Endodermal cell (in vitro differentiated cells): Measurements from ENCODE around the gene LYZL1. TPM values are rescaled to one million over a fixed set of nuclear protein-coding genes. Genes with fewer than 3 reads are reported as not detected.
A peak's percentile ranks its signal among the peaks of the same experiment; 100 is the strongest.

ENCODE experiments used
- DNase-seq: peaks from one replicate; pipeline ENCODE4 v3.0.0-alpha.2; 2017
- H3K27ac ChIP-seq: 2 replicates; pipeline ENCODE4 v1.5.1; 2013; ENCODE audit warnings: mild to moderate bottlenecking, low read depth, low read length, moderate library complexity
- H3K27me3 ChIP-seq: 2 replicates; pipeline ENCODE4 v1.6.1; 2013; ENCODE audit warnings: mild to moderate bottlenecking, low read length, moderate library complexity; ENCODE audit not compliant: insufficient read depth, control insufficient read depth, poor library complexity, severe bottlenecking
- H3K36me3 ChIP-seq: 2 replicates; pipeline ENCODE4 v1.7.0; 2013; ENCODE audit warnings: mild to moderate bottlenecking, low read length, moderate library complexity; ENCODE audit not compliant: control insufficient read depth, insufficient read depth
- H3K4me1 ChIP-seq: one replicate; pipeline ENCODE4 v1.7.0; 2013; ENCODE audit warnings: low read length; ENCODE audit not compliant: control insufficient read depth, insufficient read depth
- H3K4me3 ChIP-seq: 2 replicates; pipeline ENCODE4 v1.5.1; 2013; ENCODE audit warnings: mild to moderate bottlenecking, low read length, moderate library complexity
- H3K9ac ChIP-seq: 2 replicates; pipeline ENCODE4 v1.6.1; 2013; ENCODE audit warnings: mild to moderate bottlenecking, low read length, moderate library complexity; ENCODE audit not compliant: poor library complexity, severe bottlenecking; ENCODE audit errors: extremely low read depth
- H3K9me3 ChIP-seq: 2 replicates; pipeline ENCODE4 v1.6.1; 2013; ENCODE audit warnings: mild to moderate bottlenecking, low read length, moderate library complexity; ENCODE audit not compliant: control insufficient read depth
- H3K27ac Mint-ChIP-seq: 2 replicates; pipeline ENCODE4 v1.8.0; 2020; ENCODE audit warnings: mixed read lengths
- H3K27me3 Mint-ChIP-seq: 2 replicates; pipeline ENCODE4 v1.8.0; 2021; ENCODE audit warnings: mild to moderate bottlenecking, mixed read lengths; ENCODE audit not compliant: insufficient read depth
- H3K36me3 Mint-ChIP-seq: 2 replicates; pipeline ENCODE4 v1.8.0; 2020; ENCODE audit warnings: low read depth, mixed read lengths
- H3K4me1 Mint-ChIP-seq: 2 replicates; pipeline ENCODE4 v1.8.0; 2020; ENCODE audit warnings: mixed read lengths
- H3K4me3 Mint-ChIP-seq: 2 replicates; pipeline ENCODE4 v1.8.0; 2020; ENCODE audit warnings: mild to moderate bottlenecking, moderate library complexity, mixed read lengths
- H3K9me3 Mint-ChIP-seq: 2 replicates; pipeline ENCODE4 v1.8.0; 2020; ENCODE audit warnings: mild to moderate bottlenecking, mixed read lengths
- CTCF ChIP-seq: fragments of 200-600 bp; sonication (generic); conservative IDR thresholded peaks from 2 replicates; pipeline ENCODE4 v1.5.0; 2021; ENCODE audit warnings: antibody characterized with exemption, mild to moderate bottlenecking
- WGBS, 2 experiments: methylation state at CpG; one replicate each; pipeline versions ENCODE4 v1.1.5 to v1.1.7; 2013; ENCODE audit warnings: missing lambda C conversion rate in 2 of 2, mixed read lengths in 1 of 2; ENCODE audit not compliant: insufficient coverage in 1 of 2, insufficient read length in 1 of 2; 5-methylcytosine and 5-hydroxymethylcytosine counted together
- total RNA-seq, 2 donors: library from RNA; stranded (reverse); fragmentation: NEBNext Ultra II Directional in 1 of 2; extraction: Animal tissue kit (Norgen Biotek cat#: 25700) in 1 of 2; gene quantifications; 2 replicates in 1 of 2; 3 replicates in 1 of 2; pipeline ENCODE4 v1.2.1, GENCODE V29; 2021

LYZL1 gene
- total RNA-seq, 2 donors from 2014 or later, result not detected

DNA sequence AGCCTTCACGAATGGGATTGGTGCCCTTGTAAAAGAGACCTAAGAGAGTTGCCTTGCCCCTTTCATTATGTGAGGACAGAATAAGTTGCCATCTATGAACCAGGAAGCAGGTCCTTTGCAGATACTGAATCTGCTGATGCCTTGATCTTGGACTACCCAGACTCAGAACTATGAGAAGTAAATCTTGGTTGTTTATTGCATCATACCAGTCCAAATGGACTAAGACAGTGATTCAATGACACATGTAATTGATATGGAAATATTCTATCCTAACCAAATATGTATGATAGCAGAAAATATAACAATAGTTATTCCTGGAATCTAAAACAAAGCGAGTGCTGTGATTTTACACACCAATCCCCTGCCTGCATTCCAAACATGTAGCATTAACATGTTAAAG lies 17.0 kb upstream of the LYZL1 start:
- no peak for TF ChIP-seq CTCF
- Mint-ChIP-seq H3K27ac (no peak overlapping the region), H3K4me1 (peaks cover 5% of the 10 kb centered on the region), H3K36me3 (no peaks in the 10 kb centered on the region), H3K27me3 (no peaks in the 10 kb centered on the region), H3K9me3 (peaks cover 16% of the 10 kb centered on the region), H3K4me3 (no peak overlapping the region)
- Histone ChIP-seq H3K9me3 (peaks cover 30% of the 10 kb centered on the region), H3K27me3 (no peaks in the 10 kb centered on the region), H3K4me1 (no peaks in the 10 kb centered on the region), H3K27ac (no peak overlapping the region), H3K9ac (no peak overlapping the region), H3K4me3 (no peak overlapping the region), H3K36me3 (no peaks in the 10 kb centered on the region)
- 67 to 76% methylated on average over 2 of the region's 2 CpGs for WGBS, 2 experiments
- DNase-seq, result no peak

DNA sequence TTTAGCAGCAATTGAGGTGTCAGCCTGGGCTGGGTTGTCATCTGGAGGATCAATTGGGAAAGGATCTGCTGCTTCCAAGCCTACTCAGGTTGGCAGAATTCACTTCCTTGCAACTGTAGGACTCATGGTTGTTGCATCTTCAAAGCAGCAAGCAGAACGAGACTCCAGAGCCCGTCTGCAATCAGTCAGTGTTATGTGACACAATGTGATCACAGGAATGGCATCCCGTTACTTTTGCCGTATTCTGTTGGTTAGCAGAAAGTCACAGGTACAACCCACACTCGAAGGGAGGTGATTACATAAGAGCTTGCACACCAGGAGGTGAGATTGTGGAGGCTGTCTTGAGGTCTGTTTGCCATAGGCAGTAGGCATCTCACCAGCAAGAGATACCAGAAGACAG lies 15.4 kb upstream of the LYZL1 start:
- H3K4me3 ChIP-seq, result peak overlapping the region; percentile 25
- 30 to 40% methylated on average over 5 of the region's 5 CpGs for WGBS, 2 experiments
- Mint-ChIP-seq H3K4me3 (peak overlapping the region; percentile 3), H3K27ac (peak overlapping the region; percentile 81), H3K36me3 (no peaks in the 10 kb centered on the region), H3K9me3 (peaks cover 16% of the 10 kb centered on the region), H3K27me3 (no peaks in the 10 kb centered on the region), H3K4me1 (peaks cover 4% of the 10 kb centered on the region)
- peak; percentile 85 for DNase-seq
- no peak overlapping the region for H3K9ac ChIP-seq
- no peak for TF ChIP-seq CTCF
- H3K9me3 ChIP-seq, result peaks cover 30% of the 10 kb centered on the region
- no peaks in the 10 kb centered on the region for H3K36me3 ChIP-seq
- H3K27ac ChIP-seq, result no peak overlapping the region
- H3K4me1 ChIP-seq, result no peaks in the 10 kb centered on the region
- H3K27me3 ChIP-seq, result no peaks in the 10 kb centered on the region

GRCh38 chr10:29276251-29276850 lies 12.5 kb upstream of the LYZL1 start:
- H3K9ac ChIP-seq, result no peak overlapping the region
- WGBS, 2 experiments, result 87 to 95% methylated on average over 6 of the region's 6 CpGs
- DNase-seq, result no peak
- no peak overlapping the region for H3K27ac Mint-ChIP-seq
- H3K27ac ChIP-seq, result no peak overlapping the region
- H3K27me3 ChIP-seq, result no peaks in the 10 kb centered on the region
- no peaks in the 10 kb centered on the region for H3K27me3 Mint-ChIP-seq
- TF ChIP-seq CTCF, result no peak
- peaks cover 2% of the 10 kb centered on the region for H3K9me3 Mint-ChIP-seq
- H3K36me3 ChIP-seq, result no peaks in the 10 kb centered on the region
- H3K9me3 ChIP-seq, result peaks cover 4% of the 10 kb centered on the region
- no peak overlapping the region for H3K4me3 ChIP-seq
- no peak overlapping the region for H3K4me3 Mint-ChIP-seq
- H3K36me3 Mint-ChIP-seq, result no peaks in the 10 kb centered on the region
- H3K4me1 ChIP-seq, result no peaks in the 10 kb centered on the region
- H3K4me1 Mint-ChIP-seq, result peaks cover 4% of the 10 kb centered on the region
